Activated CD4-positive, alpha-beta T cell treated with anti-CD3 and anti-CD28 coated beads for 48 hours (primary cell): ENCODE results near the gene NME3.

Experiments
- DNase-seq: peaks from one replicate; pipeline ENCODE4 v3.0.0-alpha.2; 2020

NME3 gene

DNA sequence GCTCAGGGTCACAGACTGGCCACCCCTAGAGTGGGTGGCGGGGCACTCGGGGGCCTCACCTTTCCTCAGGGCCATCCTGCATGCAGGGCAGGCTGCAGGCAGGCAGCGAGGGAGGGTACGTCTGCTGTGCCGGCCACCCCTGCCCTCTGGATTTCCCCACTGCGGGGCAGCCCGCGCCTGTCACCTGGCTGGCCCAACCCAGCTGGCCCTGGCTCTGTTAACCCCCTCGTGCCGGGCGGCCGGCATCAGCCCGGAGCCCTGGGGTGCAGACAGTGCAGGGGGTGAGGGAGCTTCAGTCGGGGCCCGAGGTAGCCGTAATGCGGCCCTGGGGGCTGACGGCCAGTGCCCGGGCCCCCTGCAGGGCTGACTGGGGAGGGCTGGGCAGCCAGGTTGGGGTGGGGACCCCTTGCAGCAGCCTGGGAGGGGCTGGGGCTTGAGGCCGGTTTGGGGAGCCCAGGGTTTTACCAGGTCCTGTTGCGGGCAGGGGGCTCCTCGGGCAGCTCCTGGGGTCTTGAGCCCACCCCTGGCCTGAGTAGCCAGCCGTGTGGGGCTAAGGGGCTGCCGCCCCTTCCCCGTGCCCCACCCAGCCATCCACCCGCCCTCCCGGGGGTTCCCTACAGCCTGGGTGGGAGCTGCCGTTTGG, 22.4 kb upstream of the NME3 start, which contains the start of gene IGFALS:
Gene IGFALS (minus strand): TSS at position 128 of the 643 bp plus-strand sequence. CDS start 53 bp downstream, at position 75.
- DNase-seq = no peak

DNA sequence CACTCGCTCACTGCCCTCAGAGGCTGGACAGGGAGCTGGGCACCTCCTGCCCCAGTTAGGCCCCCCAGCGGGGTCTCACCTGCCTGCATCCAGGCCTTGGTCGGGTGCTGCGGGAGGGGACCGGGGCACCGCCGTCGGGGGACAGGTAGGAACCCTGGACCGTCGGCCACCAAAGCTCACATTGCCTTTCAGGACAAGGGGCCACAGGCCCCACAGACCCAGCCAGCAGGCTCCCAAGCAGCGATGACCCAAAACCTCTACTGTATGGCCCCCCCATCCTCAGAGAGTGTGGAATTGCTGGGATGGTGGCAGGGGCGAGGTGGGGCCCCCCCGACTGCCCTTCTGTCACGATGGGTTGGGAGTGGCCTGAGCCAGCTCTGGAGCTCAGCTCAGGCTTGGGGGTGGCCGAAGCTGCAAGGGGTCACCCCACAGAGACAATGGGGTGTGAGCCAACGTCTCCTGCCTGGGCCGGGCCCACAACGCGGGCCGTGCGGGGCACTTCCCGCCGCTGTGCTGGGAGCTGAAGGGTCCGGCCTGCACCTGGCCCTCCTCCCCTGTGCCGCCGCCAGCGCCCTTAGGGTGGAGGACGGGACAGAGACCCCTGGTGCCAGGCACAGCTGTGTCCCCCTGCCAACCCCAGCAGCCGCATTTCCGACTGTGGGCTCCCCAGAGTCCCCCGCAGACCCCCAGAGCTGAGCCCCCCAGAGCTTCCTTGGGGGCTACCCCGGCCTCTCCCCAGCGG, 21.7 kb upstream of the NME3 start:
- DNase-seq = no peak

DNA sequence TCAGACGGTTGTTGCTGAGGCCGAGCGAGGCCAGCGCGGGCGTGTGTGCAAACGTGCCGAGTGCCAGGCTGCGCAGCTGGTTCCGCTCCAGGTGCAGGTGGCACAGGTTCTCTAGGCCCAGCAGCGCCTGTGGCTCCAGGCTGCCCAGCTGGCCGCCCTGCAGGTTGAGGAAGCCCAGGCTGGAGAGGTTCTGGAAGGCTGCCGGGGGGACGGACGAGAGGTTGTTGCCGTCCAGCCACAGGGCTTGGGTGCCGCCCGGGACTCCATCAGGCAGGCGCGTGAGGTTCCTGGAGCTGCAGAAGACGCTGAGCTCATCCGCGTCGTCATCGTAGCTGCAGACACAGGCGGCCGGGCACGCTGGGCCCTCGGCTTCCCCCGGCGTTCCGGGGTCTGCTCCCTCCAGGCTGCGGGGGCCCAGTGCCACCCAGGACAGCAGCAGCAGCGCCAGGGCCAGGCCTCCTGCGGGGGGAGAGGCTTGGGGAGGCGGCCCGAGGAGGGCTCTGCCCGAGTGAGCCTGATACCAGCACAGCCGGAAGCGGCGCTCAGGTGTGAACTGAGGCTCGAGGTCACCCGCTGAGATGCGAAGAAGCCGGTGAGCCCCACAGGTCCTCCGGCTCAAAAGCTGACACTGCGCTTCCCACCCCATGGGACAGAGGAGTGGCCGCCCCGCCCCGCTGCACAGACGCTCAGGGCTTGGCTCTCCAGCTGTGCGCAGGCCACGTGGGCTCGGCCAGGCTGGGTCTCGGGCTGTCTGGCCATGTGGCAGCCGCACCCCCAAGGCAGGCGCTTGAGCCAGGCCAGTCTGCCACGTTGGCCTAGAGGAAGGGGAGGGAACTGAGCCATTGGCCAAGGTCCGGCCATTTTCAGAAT, 20.8 kb upstream of the NME3 start:
- DNase-seq = no peak

DNA sequence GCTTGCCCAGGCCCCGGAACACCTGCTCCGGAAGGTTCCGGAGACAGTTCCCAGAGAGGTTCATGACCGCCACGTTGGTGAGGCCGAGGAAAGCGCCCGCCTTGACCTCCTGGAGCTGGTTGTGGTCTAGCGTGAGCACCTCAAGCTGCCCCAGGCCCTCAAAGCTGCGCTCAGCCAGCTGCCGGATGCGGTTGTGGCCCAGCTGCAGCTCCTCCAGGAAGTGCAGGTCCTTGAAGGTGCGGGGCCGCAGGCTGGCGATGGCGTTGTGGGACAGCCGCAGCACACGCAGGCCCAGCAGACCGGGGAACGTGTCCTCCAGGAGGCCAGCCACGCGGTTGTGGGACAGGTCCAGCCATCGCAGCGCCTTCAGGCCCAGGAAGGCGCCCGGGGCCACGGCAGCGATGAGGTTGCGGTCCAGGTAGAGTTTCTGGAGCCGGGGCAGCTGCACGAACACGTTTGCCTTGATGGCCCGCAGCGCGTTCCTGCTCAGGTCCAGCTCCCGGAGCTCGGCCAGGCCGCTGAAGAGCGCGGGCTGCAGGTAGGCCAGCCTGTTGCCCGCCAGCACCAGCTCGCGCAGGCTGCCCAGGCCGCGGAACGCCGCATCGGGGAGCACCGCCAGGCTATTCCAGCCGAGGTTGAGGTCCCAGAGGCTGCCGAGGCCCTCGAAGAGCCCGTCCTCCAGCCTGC, 20.1 kb upstream of the NME3 start:
- no peak for DNase-seq

DNA sequence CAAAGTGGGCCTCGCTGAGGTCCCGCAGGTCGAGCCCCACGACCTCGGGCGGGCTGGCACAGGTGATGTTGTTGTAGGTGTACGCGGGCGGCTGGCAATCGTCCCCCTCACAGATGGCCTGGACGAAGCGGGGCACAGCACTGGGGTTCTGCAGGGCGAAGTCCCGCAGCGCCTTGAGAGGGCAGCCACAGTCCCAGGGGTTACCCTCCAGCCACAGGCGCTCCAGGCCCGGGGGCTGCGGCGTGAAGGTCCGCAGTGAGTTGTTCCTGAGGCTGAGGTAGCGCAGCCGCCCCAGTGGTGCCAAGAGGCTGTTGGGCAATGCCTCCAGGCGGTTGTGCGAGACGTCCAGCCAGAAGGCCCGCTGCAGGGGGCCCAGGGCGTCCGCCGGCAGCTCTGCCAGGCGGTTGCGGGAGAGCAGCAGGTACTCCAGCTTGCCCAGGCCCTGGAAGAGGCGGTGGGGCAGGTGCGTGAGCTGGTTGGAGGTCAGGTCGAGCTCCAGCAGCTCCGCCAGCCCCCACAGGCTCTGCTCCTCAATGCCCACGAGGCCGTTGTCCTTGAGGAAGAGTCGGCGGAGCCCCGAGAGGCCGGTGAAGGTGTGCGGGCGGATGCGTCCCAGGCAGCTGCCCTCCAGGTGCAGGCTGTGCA, 19.4 kb upstream of the NME3 start:
- no peak for DNase-seq

DNA sequence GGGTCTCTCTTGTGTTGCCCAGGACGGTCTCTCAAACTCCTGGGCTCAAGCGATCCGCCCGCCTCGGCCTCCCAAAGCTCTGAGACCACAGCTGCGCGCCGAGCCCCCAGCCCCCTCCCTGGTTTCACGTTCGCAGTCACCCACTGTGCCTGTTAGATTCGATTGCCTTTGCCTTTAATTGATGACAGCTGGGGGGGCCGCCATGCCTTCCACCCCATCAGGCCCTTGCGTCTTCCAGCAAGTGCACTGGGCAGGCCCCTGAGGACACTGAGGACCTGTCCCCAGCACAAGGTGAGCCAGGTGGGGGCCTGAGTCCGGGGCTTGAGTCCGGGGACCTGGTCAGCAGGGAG, 18.9 kb upstream of the NME3 start:
- DNase-seq = no peak

DNA sequence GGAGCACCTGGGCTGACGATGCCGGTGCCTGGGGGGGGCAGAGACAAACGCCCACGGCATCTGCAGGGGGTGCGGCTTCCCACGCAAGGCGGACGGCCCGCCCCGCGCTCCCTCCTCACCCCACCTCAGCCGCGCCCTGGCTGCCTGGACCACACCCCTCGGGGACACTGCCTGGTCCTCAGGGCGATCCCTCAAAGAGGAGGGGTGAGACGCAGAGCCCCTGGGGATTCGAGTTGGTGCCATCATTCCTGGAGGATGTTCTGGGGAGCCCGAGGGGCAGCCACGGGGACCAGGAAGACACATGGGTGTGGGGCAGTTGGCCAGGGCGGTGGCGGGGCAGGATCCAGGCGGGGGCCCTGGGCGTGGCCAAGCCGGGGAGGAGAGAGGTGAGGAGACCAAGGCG, 18.3 kb upstream of the NME3 start:
- no peak for DNase-seq

DNA sequence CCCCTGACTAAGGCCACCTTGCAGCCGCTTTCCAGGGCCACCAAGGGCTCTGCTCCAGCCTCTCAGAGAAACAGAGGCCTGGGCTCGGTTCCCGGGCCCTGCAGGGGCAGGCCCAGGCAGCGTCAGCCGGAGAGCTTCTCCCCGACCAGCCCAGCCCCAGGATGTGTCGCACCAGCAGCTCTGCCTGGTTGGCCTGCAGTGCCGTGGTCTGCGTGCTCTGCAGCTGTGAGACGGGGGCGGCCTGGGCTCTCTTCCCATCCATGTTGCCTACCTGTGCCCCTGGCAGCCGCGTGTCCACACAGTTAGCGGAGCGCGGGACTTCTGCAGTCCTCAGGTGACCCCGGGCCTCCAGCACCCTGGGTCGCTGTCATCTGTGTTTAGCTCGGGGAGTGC, 17.4 kb upstream of the NME3 start:
- DNase-seq = peak; percentile 1

DNA sequence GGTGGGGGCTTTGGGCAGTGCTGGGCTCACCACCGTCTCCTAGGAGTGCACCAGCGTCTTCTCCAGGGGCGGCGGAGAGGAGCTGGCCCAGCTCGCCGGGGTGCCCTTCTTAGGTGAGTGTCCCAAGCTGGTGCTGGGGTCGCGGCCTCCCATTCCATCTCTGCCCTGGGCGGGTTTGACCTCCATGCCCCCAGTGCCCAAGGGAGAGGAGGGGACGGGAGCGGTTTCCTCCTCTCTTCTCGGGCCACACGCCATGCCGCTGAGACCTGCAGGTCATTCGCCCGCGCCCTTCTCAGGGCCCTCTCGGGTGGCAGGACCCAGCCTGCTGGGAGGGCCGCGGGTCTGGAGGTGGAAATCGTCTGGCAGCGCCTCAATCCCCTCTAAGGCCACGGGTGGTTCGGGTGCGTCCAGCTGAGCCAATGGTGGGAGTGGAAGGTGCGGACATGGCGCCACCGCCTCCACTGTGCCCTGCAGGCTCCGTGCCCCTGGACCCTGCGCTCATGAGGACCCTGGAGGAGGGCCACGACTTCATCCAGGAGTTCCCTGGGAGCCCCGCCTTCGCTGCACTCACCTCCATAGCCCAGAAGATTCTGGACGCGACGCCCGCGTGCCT, 16.9 kb upstream of the NME3 start:
- peak; percentile 1 for DNase-seq

DNA sequence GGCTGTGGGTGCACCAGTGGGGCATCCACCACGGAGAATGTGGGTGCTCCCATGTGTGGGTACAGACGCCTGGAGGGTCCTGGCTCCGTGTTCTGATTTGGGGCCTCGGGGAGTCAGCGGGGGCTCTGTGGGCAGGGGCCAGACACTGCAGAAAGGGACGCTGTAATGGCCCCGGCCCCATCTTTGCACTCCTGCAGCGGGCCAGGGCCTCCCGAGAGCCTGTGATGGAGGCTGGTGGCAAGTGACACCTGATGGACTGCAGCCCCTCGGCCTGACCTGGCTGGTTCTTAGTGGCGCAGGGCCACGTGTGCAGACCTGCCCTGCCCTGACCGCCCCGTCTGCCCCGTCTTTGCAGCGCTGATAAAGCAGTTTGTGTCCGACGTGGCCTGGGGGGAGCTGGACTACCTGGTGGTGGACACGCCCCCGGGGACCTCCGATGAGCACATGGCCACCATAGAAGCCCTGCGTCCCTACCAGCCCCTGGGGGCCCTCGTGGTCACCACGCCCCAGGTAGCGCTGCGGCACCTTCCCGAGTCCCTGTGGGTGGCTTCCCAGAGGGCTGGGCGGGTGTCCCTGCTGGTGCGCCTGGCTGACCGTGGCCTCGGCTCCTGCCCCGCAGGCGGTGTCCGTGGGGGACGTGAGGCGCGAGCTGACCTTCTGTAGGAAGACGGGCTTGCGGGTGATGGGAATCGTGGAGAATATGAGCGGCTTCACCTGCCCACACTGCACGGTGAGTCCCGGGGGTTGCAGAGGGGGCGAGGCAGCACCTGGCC, 16.2 kb upstream of the NME3 start:
- peak; percentile 1 for DNase-seq

DNA sequence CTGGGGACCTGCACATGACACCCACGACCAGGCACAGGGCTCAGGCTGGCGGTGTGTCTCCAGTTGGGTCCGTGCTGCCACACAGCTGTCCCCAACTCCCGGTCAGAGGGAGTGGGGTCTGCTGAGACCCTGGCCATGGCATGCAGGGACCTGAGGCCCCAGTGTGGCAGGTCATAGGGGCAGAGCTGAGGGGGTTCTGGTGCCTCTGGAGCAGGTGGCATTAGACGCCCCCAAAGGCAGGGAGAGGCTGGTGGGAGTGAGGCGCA, 15.6 kb upstream of the NME3 start:
- DNase-seq = no peak

DNA sequence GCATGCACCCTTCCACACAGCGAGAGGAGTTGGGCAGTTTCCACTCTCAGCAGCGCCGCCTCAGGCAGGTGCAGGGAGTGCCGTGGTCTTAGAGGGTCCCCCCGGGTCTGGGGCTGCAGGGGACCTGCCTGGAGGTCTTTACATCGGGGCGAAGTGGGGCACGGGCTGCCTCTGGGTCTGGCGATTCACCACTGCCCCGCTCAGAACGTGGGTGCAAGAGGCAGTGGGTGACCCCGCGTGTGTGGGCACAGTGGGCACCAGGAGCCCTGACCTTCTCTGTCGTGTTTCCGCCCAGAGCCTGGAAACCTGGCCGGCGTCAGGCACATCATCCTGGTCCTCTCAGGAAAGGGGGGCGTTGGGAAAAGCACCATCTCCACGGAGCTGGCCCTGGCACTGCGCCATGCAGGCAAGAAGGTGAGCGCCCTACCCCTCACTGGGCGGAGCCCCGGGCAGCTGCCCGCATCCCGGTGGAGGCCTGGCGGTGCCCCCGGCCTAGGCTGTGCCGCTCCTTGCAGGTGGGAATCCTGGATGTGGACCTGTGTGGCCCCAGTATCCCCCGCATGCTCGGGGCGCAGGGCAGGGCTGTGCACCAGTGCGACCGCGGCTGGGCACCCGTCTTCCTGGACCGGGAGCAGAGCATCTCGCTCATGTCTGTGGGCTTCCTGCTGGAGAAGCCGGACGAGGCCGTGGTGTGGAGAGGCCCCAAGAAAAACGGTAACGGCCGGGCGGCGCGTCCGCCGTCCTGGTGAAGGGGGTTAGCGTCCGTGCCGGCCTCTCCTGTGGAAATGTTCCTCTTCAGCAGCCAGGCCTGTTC, 15.1 kb upstream of the NME3 start:
- no peak for DNase-seq

DNA sequence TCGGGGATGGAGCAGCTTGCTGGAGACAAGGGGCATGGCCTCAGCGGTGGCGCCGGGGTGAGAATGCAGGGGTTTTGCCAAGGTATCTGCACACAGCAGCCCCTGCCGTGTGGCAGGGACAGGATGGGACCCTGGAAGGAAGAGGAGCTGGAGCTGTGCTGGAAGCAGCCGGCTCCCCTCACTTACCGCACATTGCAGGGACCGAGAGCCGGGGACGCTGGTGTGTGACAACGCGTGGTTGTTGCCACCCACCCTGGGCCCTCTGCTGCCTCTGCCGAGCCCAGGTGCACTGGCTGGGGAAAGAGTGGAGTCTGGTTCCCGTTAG, 14.5 kb upstream of the NME3 start:
- DNase-seq = no peak

DNA sequence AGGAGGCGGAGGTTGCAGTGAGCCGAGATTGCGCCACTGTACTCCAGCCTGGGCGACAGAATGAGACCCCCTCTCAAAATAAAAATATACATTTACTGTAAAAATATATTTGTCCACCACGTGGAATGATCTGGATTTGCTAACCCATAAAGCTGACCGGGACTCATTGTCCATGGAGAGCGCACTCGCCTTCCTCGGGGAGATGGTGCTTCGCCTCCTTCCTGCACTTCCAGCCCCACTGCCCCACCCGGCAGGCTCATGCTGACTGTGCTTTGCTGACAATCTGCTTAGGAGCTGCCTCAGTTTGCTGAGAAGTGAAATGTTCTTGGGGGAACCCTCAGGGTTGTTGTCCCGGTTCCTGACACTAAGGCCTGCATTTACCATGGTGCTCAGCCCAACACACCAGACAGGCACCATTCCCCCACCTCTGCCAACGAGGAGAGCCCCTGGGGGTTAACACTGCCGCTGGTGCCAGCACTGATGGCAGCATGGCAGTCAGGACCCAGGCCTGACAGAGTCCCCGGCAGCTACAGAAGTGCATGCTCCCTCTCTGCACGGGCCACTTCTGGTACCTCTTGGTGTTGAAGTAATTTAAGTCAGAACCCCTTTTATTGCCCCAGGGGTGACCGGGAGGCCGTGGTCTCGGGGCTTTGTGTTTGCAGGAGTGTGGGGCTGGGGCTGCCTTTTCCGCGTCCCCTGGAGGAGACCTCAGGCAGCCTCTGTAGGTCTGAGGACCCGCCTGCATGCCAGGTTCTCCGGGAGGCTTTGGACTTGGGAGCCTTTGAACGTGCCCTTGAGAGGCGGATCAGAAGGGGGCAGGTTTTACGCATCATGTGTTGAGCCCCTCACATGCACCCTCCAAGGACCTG, 13.9 kb upstream of the NME3 start:
- DNase-seq = no peak

DNA sequence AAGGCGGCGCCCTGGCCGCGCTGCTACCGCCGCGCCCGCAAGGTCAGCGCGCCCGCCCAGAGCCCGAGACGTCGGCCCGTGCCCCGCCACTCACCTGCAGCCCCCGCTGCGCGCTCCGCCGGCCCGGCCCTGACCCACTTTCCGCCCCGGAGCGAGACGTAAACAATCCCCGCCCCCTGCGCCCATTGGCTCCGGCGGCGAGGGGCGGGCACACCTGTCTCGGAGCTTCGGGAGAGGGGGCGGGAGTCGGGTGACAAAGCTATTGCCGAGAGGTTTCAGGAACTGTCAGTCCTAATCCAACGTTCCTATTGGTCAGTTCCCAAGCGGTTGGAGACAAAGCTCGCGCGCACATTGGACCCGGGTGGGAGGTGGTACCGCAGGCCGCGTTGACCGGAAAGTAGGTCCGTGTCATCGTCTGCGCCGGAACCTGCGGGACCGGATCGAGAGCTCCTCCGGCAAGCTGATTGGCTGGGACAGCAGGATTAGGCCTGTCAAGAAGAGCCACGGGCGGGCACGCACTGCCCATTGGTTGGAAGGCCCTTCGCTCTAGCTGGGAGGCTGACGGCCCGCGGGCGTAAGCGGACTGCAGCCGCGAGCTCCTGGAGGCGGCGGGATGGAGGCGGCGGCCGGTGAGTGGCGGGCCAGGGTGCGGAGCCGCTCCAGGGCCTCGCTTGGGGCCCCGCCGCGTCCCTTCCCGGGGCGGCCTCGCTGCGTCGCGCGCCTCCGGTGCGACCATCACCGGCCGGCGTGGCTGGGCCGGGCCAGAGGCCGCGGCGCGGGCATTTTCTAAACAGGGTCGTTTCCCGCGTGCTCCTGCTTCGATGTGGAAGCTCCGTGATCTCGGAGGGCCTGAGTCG, 11.3 kb upstream of the NME3 start, which contains the start of the genes NUBP2 and SPSB3:
Gene NUBP2 (plus strand): TSS at position 553 of the 857 bp plus-strand sequence. CDS start 61 bp downstream, at position 614.
Gene SPSB3 (minus strand): TSS at position 164 of the 857 bp plus-strand sequence. CDS start 1,088 bp downstream, outside the sequence.
- peak; percentile 99 for DNase-seq

DNA sequence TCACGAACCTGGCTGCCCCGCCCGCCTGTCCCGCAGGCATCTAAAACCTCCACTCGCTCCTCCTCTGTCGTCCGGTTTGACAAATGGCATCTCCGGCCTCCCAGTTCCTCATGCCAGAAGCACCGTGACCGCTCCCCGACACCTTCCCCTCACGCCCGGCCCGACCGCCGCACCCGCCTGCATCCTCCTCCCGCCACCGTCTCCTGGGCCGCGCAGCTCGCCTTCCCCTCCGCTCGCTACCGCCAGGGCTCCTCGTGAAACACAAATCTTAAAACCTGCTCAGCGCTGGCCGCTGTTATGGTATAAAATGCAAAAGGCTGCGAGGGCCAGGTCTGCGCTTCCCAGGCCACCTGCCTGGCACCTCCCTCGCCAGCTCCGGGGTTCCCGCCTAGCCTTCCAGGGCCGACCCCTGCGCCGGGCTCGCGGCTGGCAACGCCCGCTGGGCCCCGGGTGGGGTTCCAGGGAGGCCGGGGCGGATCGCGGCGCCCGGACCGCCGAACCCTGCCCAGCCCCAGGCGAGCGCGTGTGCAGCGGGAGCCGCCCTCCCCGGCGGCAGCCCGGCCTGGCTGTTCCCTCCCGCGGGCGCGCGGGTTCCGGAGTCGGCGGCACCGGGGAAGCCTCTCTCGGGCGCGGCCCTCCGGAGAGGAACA, 10.5 kb upstream of the NME3 start:
- DNase-seq = peak; percentile 51

DNA sequence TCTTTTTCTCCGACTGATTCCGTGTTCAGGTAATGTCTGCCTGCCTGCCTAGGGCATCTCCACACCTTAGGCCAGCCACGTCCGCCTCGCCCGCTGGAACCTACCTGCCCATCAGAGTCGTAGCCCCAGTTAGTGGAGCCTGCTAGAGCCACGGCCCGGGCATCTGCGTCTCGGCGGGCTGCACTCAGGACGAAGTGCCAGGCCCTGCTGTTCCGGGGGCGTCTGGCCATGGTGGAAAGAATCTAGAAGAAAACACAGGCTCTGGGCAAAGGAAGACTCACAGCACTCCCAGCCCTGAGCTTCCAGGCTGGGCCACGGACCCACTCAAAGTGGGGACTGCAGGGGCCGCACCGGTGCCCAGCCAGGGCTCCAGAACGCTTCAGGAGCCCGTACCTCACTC, 9.9 kb upstream of the NME3 start:
- DNase-seq = no peak

DNA sequence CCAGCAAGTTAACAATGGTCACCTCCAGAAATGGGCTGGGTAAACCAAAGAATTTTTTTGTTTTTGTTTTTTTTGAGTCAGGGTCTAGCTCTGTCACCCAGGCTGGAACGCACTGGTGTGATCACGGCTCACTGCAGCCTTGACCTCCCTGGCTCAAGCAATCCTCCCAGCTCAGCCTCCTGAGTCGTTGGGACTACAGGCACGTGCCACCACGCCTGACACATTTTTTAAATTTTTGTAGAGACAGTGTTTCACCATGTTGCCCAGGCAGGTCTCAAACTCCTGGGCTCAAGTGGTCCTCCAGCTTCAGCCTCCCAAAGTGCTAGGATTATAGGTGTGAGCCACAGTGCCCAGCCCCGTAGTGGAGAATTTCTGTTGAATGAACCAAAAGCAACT, 9.3 kb upstream of the NME3 start:
- DNase-seq = no peak
